HG03378 (cell line): ENCODE measurements around the gene DNAH3.
A peak's percentile ranks its signal among the peaks of the same experiment; 100 is the strongest.

Experiments
- ATAC-seq: cut with Tn5 transposase; IDR thresholded peaks from one replicate; pipeline ENCODE4 v1.9.1; 2021; ENCODE audit warnings: mild to moderate bottlenecking, moderate library complexity; ENCODE audit not compliant: unreplicated experiment

The DNAH3 gene

DNA sequence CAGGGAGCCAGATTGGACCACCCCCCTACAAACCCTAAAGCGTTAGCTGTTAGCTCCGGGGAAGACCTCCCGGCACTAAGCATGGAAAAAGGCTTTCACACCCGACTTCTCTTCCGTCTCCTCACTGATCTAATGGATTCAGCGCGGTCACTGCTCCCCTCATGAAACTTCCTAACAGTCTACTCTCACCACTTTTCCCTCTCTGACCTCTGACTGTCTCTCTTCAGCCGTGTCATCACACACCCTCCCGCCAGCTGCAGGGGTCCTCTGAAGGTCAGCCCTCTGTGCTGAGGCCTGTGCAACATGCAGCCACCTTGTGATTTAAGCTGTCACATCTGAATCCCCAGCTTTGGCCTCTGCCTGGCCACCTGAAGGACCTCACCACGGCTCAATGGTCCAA is 234.4 kb downstream of the DNAH3 start:
- no peak for ATAC-seq

DNA sequence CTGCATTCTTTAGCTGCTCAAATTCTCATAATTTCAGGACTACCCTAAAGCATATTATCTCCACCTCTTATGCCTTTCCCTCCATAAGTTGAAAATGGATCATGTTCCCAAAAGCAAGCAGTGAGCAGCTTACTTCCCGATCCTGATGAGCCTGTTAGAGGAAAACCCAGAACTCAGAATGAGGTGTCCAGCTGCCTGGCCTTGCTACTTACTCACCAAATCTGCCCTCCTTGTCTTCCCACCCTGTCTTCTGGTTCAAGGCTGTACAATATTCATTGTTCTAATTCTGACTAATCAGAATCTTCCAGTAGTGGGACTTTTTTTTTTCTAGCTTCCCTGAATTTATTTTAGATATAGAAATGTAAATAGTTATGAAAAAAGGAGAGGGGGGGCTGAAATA is 239.3 kb downstream of the DNAH3 start:
- no peak for ATAC-seq

DNA sequence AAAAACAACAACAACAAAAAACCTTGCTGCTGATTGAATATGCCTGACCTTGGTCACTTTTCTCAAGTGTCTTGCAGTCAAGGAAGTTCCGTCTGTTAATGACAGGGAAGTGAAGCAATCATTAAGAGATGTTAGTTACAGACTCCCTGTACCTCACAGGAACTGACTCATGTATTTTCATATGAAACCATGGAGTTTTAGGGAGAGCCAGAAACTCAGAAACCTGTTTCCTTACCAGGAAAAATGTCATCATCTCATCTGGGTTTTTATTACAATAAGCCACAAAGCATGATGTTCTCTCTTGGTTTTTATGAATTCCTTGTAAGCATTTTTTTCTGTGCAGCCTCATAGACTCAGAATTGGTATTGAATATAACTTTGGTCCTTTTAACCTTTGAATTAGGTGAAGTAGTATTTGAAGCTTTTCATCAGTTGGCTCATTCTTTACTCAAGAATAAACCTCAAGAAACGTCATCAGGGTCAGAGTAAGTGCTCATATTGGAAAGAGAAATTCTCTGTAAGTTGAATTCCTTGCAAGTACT is 239.8 kb downstream of the DNAH3 start:
- no peak for ATAC-seq

DNA sequence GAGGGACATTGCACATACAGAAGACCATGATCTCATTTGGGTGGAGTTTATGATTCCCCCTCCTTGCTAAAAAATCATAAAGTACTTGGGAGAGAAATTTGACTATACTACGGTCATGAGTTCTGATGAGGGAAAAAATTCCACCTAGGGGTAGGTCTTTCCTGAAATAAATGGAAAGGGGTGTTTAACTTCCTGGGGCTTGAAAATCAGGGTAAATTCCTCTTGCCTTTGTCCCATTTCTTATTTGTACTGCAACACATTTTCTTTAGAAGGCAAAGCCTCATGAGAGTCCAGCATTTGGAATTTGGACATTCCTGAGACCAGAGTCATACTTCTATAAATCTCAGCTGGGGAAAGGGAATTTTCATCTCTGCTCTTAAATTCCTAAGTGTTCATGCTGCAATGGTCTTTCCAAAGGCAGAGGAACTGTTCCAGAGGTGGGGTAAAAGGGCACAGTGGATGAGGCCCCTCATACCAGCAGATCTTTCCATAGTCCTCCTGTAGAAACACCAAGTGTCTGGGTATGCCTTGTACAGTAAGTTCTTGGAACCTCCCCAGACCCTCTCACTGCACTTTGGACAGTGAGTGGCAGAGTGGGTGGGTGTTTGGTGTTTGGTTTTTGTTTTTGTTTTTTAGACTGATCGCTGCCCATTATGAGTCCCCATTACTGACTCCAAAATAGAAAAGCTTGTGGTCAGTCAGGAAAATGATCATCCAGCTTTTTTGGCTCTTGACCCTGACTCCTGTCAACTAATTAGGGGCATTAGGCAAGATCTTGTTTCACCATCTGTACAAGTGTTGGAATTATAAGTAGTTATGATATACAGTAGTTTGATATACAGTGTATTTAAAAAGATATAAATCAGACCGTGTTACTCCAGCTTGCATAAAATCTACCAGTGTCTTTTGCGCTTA is 244.0 kb downstream of the DNAH3 start:
- no peak for ATAC-seq

DNA sequence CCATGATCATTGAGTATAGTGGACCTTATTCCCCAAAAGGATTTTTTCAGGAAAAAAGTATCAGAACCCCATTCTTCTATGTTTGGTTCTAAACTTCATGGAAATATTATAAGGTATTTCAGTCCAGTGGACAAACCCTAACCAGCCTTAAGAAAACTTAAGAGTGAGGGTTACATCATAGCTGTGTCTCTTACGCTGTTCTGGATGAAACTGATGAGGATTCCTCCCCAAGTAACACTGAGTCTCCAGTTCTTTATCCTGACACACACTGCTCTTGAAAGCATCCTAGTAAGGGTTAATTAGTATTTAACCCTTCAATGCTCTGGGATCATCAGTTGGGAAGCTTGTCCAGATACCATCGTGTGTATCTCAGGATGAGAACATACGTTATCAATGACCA is 245.1 kb downstream of the DNAH3 start:
- ATAC-seq, result no peak

DNA sequence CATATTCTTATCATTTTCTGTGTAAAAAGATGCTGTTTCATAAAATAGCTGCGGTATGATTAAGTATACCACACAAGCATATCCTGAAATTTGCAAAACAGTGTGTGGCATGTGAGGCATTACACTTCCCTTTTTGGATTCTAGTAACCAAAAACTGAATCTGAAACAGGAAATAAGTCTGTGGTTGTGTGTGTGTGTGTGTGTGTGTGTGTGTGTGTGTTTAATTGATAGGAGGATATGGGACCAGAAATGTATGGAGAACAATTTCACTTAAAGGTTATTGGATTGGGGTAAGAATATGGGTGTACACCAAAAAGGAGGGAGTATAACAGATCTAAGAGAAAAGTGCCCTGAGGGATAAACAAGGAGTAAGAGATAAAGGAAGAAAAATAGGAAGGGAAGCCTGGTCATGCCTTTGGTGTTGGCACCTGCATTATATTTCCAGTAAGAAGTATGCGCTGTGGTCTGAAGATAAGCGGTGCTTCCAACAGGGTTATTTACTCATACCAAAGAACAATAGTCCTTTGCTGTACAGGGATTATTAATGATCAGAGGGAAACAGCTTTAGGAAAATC is 246.1 kb downstream of the DNAH3 start:
- no peak for ATAC-seq

DNA sequence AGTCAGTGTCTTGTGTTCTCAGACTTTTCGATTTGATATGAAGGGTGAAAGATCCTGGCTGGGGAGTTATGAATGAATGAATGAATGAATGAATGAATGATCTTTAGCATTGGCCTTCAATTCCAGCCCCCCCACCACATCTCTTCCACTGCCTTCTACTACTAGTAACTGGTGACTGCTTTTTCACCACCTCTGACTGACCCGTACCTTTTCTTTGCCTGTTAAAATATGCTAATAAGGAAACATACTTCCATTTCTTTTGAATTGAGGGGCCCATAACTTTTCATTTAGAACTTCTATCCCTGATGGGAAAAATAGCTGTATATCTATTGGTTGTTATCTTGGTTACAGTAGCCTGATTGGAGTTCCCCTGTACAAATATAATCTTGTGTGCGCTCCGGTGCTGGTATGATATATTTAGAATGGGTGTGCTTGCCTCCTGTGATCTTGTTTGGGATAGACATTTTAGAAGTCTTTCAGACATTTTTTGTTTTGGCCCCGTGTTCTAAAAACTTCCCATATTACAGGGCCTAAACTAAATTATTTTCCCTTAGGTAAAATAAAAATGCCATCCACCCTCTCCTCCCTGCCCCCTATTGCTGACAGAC is 246.6 kb downstream of the DNAH3 start:
- no peak for ATAC-seq

DNA sequence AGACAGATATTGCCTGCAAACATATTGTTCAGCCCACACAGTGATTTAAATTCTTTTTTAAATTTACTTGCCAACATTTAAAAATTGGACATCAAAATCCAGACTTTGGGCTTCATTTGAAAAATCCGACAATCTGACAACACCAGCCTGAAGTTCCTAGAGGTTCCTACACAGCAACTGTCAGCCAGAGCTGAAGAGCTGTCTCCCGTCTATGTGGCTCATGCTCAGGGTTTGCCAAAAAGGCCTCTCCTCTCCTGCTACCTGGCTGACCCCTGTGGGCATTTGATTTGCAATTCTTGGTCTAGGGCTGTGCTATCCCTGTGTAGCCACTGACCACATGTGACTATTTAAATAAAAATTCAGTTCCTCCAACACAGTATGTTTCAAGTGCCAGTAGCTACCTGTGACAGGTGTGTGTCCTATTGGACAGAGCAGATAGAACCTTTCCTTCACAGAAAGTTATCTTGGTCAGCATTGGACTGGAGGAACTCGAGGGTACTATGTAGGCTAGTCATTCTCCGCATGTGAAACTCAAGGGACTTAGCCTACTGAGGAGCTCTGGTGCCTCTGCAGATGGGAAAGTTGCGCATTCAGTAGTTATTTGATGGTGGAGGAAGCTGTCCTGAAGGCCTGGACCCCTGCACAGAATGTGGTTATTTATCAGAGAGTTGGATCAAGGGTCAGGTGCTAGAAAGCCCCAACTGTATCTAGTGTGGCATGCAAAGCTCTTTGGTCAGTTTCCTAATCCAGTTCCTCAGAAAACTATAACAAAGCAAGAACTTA is 247.3 kb downstream of the DNAH3 start:
- ATAC-seq, result no peak

DNA sequence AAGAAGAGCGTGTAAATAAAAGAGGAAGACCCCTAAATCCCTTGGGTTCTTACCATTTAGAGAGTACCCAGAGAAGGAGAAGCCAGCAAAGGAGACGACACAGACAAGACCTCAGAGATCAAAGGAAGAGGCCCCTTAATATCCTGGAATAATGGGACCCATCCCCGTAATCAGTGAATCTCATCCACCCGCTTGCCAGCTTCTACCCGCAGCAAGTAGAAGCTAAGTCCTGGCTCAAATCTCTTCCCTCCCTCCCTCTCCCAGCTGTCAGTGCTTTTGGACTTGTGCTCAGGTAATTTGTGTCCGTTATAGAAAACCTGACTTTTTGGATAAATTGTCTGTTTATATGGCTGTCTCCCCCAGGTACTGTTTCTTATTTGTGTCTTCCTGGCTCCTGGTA is 248.2 kb downstream of the DNAH3 start:
- ATAC-seq, result no peak

DNA sequence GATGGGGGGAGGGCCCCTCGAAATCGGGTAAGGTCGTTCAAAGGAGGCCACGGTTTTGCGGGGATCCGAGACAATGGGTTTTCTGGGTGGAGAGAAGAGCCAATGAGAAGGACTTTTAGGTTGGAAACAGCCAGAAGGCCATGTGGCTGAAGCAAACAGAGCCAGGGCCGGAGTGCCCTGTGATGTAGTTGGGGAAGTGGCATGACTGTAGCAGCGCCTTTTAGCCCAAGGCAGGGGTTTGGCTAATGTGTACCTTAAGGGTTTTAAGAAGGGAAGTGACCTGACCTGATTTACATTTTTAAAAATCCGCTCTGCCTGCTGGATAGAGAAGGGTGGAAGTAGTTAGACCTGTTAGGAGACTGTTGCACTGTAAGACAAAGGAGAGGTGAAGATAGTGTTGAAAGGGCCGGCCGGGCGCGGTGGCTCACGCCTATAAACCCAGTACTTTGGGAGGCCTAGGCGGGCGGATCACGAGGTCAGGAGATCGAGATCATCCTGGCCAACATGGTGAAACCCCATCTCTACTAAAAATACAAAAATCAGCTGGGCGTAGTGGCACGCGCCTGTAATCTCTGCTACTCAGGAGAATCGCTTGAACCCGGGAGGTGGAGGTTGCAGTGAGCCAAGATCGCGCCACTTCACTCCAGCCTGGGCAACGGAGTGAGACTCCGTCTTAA is 249.1 kb downstream of the DNAH3 start:
- ATAC-seq, result peak; percentile 37

DNA sequence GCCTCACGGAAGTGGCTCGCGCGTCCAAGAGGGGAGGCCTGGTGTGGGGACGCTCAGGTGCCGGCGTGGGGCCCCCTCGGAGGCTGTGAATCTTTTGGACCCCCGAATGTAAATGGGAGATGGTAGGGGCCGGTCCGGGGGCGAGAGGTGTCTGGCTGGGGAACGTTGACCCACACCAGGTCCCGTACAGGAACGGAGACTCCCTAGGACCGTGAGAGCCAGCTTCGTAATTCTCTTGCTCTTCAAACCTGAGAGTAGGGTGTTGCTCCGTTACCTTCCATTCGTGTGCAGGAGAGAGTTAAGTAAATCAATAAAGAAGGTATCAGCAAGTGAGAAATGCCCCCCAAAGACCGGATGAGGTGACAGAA is 249.6 kb downstream of the DNAH3 start:
- ATAC-seq, result no peak

DNA sequence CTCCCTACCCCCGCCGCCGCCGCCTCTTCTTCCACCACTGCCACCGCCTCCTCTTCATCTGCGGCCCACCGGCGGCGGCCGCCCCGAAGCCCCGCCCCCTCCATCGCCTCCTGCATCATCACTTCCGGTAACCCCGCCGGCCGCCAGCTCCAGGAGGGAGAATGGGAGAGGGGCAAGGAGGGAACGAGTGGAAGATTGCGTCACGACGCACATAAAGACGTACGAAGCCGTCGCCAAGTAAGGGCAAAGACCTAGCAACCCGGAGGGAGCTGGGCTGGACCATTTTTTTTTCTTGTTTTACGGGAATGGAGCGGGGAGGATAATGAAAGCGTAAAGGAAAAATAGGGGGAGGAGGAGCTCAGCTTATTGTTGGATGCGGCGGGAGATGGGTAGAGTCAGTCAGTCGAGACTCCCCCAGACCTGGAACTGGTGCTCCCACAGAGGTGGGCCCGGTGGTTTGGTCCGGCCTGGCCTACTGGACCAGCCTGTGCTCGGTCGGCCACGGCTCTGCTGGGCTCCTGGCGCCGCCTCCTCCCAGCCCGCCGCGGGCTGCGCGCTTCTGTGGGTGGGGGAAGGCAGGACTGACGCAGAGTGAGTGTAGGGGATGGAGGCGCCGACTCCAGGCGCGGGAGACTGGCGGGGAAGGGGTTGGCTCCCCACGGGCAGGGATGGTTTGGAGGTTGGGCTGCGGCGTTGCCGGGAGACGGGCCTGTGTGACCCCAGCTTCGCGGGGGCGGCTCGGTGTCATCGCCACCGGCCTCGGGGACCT is 250.2 kb downstream of the DNAH3 start, which contains the start of the genes DCUN1D3 and LYRM1:
TSS of gene DCUN1D3 (minus strand) at position 60 of the 769 bp plus-strand sequence. CDS start 37,820 bp downstream, outside the sequence.
TSS of gene LYRM1 (plus strand) at position 473 of the 769 bp plus-strand sequence. CDS start 14,785 bp downstream, outside the sequence.
- ATAC-seq, result peak; percentile 58

DNA sequence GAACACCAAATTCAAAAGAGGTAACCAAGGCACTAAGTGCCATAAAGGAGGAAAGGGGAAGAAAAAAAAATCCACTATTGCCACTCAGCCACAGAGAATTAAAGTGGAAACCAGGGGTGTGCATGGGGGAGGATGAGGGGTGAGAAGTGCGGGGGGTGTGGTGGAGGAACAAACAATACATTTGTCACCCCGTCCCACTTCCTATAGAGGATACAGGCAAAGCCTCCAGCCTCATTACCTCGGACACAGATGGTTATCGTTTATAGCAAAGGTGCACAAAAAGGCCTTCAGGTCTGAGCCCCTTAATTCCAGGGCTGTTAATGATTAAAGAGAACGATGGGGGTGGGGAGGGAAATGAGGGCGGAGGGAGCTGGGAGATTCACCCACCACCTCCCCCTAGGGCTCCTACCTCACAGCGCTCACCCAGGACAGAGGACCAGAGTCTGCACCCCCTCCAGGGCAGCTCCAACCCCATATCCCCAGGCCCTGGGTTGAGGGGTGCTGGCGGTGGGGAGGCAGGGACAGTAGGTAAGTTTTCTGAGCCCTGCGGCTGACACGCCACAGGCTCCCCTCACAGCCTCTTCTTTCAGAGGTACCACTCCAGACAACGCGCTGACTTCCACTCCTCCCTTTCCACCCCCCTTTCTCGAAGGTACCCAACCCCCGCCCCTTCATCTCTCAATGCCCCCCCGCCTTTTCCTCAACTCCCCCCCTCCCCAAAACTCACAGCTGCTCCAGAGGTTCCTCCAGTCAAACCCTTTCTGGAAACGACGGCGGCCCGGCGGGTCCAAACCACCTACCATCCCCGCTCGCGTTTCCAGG is 251.0 kb downstream of the DNAH3 start:
- ATAC-seq, result no peak

DNA sequence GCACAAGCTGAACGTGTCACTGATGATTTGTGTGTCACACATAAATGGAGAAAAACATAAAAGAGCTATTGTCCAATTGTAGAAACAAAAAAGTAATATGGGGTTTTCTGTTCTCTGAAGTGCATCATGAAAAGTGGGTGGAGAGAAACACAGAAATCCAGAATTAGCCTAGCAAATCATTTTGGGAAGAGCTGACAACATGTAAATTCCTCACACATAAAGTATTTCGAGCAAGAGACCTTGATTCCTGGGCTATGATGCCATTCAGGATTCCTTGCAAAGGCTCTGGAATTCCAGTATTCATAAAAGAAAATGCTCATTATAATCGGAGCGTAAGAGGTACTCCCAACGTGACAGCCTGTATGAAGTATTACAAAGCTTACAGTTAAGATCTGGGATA is 251.6 kb downstream of the DNAH3 start:
- no peak for ATAC-seq

DNA sequence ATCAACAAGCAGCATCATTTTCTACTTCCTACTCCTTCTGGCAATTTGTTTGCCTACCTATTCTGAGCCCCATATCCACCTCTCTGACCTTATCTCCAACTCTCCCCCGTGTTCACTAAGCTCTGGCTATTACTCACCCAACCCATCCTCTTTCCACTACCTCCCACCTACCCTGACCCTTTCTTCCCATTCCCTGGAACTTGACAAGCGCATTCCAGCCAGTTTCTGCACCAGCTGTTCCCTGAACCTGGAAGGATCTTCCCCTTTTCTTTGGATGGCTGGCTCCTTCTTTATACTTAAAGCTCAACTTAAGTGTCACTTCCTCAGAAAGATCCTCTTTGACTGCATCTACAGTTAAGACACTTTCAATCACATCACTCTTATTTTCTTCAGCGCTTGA is 252.7 kb downstream of the DNAH3 start:
- ATAC-seq, result no peak

DNA sequence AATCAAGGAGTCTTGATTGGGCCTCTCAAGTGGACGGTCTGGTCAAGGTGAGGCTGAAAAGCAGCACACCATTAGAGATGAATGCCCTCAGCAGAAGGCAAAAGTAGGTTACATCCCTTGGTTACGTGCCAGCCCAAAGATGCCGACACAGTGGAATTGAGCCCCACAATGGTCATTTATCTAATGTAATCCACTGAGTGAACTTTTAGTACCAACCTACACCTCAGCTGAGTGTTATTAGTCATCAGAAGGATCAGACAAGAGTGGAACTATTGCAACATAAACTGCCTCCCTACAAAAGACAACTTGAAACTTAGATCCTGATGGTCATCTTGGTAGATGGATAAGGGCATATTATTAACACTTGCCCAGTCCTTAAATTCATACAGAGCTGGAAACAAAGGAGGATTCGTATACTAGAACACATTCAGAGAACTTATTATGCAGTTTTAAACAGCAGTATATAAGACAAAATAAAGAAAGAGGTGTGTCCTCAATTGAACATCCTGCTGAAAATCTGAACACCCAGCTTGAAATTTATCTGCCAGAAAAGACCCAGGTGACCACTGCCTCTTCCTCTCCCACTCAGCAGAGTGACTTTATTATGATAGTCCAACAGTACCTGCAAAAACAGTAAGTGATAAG is 253.3 kb downstream of the DNAH3 start:
- no peak for ATAC-seq

DNA sequence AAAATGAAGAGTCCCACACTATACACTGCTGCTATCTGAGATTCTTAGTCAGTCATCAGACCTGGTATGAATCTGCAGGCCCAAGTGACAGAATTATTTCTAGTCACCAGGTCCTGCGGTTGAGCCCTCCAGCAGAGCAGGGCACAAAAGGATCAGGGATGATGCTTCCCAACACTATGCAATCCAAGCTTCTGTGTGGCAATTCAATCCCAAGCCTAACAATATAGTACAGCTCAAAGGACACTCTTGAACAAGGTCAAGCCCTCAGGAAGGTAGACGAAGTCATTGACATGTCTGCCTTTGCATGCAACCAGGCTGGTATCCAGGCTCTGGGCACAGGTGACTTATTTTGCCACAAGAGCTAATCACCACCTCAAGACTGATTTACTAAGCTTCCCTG is 256.3 kb downstream of the DNAH3 start:
- no peak for ATAC-seq

DNA sequence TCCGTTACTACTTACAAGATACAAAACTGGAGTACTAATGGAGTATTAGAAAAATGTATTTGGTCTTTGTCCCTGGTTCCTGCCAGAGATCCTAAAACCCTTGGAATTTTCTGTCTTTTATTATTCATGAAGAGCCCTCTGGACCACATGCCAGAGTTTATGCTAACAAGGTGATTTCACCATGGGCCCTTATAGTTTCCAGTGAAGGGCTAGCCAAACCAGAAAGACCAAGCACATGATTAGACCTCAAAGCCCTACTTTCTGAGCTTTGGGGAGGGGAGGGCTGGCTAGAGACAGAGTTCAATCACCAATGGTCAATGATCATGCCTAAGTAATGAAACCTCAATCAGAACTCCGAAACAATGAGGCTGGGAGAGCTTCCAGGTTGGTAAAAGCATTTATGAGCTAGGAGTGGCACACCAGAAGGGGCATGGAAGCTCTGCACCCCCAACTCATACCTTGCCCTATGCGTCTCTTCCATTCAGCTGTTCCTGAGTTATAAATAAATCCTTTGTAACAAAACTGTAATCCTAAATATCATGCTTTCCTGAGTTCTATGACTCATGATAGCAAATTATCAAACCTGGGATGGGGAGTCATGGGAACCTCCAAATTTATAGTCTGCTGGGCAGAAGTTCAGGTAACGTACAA is 260.9 kb downstream of the DNAH3 start:
- ATAC-seq, result no peak
